Liver (tissue), 3 donors: ENCODE results near the gene PHGDH.

Experiments
- EGR1 ChIP-seq, 2 donors: IDR thresholded peaks; 2 replicates each; pipeline ENCODE4 v1.6.1; 2016 to 2018; ENCODE audit warnings: antibody characterized with exemption in 2 of 2, low read depth in 2 of 2
- FOXA1 ChIP-seq: IDR thresholded peaks from 2 replicates; pipeline ENCODE4 v1.6.1; 2016; ENCODE audit warnings: antibody characterized with exemption
- GABPA ChIP-seq, 2 donors: IDR thresholded peaks in 1 of 2; conservative IDR thresholded peaks in 1 of 2; 2 replicates each; pipeline ENCODE4 v1.6.1; 2016; ENCODE audit warnings: antibody characterized with exemption in 2 of 2, mild to moderate bottlenecking in 1 of 2, moderate library complexity in 1 of 2
- JUND ChIP-seq, 2 donors: IDR thresholded peaks; 2 replicates each; pipeline ENCODE4 v1.6.1; 2016; ENCODE audit warnings: antibody characterized with exemption in 2 of 2
- MAX ChIP-seq: IDR thresholded peaks from 2 replicates; pipeline ENCODE4 v1.6.1; 2016; ENCODE audit warnings: antibody characterized with exemption
- RAD21 ChIP-seq, 2 donors: IDR thresholded peaks; 2 replicates each; pipeline ENCODE4 v1.6.1; 2016; ENCODE audit warnings: antibody characterized with exemption in 2 of 2, mild to moderate bottlenecking in 2 of 2
- REST ChIP-seq: IDR thresholded peaks from 2 replicates; pipeline ENCODE4 v1.6.1; 2016; ENCODE audit warnings: antibody characterized with exemption, mild to moderate bottlenecking
- RXRA ChIP-seq, 2 donors: IDR thresholded peaks; 2 replicates each; pipeline ENCODE4 v1.6.1; 2017 to 2018; ENCODE audit warnings: antibody characterized with exemption in 2 of 2, mild to moderate bottlenecking in 1 of 2
- SP1 ChIP-seq: IDR thresholded peaks from 2 replicates; pipeline ENCODE4 v1.6.1; 2018; ENCODE audit warnings: antibody characterized with exemption, mild to moderate bottlenecking
- TAF1 ChIP-seq: conservative IDR thresholded peaks from 2 replicates; pipeline ENCODE4 v1.6.1; 2016; ENCODE audit warnings: antibody characterized with exemption, mild to moderate bottlenecking
- TF ChIP-seq, protein P1 (sequence below): fragments of 150-350 bp; IDR thresholded peaks from 2 replicates; pipeline ENCODE4 v1.5.1; 2017; ENCODE audit warnings: improper control_type of control experiment, low read depth, low read length; ENCODE audit not compliant: missing input control
- donor health status: healthy.
- donor health status: healthy.

- no peak for TF ChIP-seq GABPA (IDR thresholded peaks at IDR 0.05 in 1 of 2, conservative IDR thresholded peaks at IDR 0.05 in 1 of 2)
- no peak for TF ChIP-seq TAF1
- TF ChIP-seq, protein P1, sequence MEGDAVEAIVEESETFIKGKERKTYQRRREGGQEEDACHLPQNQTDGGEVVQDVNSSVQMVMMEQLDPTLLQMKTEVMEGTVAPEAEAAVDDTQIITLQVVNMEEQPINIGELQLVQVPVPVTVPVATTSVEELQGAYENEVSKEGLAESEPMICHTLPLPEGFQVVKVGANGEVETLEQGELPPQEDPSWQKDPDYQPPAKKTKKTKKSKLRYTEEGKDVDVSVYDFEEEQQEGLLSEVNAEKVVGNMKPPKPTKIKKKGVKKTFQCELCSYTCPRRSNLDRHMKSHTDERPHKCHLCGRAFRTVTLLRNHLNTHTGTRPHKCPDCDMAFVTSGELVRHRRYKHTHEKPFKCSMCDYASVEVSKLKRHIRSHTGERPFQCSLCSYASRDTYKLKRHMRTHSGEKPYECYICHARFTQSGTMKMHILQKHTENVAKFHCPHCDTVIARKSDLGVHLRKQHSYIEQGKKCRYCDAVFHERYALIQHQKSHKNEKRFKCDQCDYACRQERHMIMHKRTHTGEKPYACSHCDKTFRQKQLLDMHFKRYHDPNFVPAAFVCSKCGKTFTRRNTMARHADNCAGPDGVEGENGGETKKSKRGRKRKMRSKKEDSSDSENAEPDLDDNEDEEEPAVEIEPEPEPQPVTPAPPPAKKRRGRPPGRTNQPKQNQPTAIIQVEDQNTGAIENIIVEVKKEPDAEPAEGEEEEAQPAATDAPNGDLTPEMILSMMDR: no peak
- no peak for TF ChIP-seq EGR1 (IDR thresholded peaks at IDR 0.05; ENCODE audit: low read depth in 2 of 2)
- TF ChIP-seq REST: no peak
- TF ChIP-seq MAX: no peak
- no peak for TF ChIP-seq JUND (IDR thresholded peaks at IDR 0.05)
- TF ChIP-seq SP1: peak; percentile 37
- peak; percentile 72 to 73 for TF ChIP-seq RXRA (IDR thresholded peaks at IDR 0.05)
- no peak for TF ChIP-seq RAD21 (IDR thresholded peaks at IDR 0.05)
- TF ChIP-seq FOXA1: no peak
Measured at GRCh38 chr1:119713039-119713748, 1.5 kb downstream of the PHGDH start.
